ENCODE results near the gene TNFRSF25. TPM values are rescaled to one million over a fixed set of nuclear protein-coding genes. Genes with fewer than 3 reads are reported as not detected.

The TNFRSF25 gene
- total RNA-seq, 4 donors from 2014 or later: 2.1 to 11.5 (median 5.7) TPM

GRCh38 chr1:6459850-6460265, 6.1 kb downstream of the TNFRSF25 start:
- no peak for TF ChIP-seq CTCF (IDR thresholded peaks at IDR 0.05; ENCODE audit: low read depth)

GRCh38 chr1:6456800-6457466, 9.0 kb downstream of the TNFRSF25 start:
- no peak for TF ChIP-seq CTCF (IDR thresholded peaks at IDR 0.05; ENCODE audit: low read depth)

GRCh38 chr1:6454856-6455751, 10.9 kb downstream of the TNFRSF25 start:
- TF ChIP-seq CTCF (IDR thresholded peaks at IDR 0.05; ENCODE audit: low read depth): no peak

GRCh38 chr1:6450943-6451373, 15.0 kb downstream of the TNFRSF25 start:
- no peak for TF ChIP-seq CTCF (IDR thresholded peaks at IDR 0.05; ENCODE audit: low read depth)

GRCh38 chr1:6450005-6450450, 15.9 kb downstream of the TNFRSF25 start:
- TF ChIP-seq CTCF (IDR thresholded peaks at IDR 0.05; ENCODE audit: low read depth): no peak

- TF ChIP-seq CTCF (IDR thresholded peaks at IDR 0.05; ENCODE audit: low read depth): no peak
Observed at GRCh38 chr1:6448749-6449631, 17.0 kb downstream of the TNFRSF25 start.
